OCI-LY7 (cell line): ENCODE results near the gene ZNF124. TPM values are rescaled to one million over a fixed set of nuclear protein-coding genes. Genes with fewer than 3 reads are reported as not detected.
"Not testable (repeated sequence)": the region's sequence is repeated elsewhere in the genome, so short reads cannot be mapped to it uniquely, and the experiment has no call there.

ENCODE experiments used
- BruUV-seq: library from RNA; stranded (reverse); fragments of 400-500 nt; replicated peaks from 2 replicates; lab custom pipeline; 2021; lab: Mats Ljungman, UMichigan
- CTCF ChIA-PET: fragments of 300-600 bp; sonication (Branson Sonifier 250); formaldehyde crosslinking; loops from one replicate; lab custom pipeline; 2022; ENCODE audit warnings: antibody characterized with exemption; ENCODE audit not compliant: unreplicated experiment; lab: Charles Lee
- POLR2A ChIA-PET: fragments of 300-600 bp; sonication (Branson Sonifier 250); formaldehyde crosslinking; loops from one replicate; lab custom pipeline; 2022; ENCODE audit warnings: antibody characterized with exemption; lab: Charles Lee
- DNase-seq: peaks from one replicate; pipeline ENCODE4 v3.0.0-alpha.2; 2015; ENCODE audit warnings: low spot score
- H2AFZ ChIP-seq: fragments of 200-600 bp; sonication (generic), shearing (Covaris generic); 2 replicates; pipeline ENCODE4 v1.6.1; 2014; ENCODE audit warnings: mild to moderate bottlenecking, antibody characterized with exemption, low read length, moderate library complexity
- H3K27ac ChIP-seq: fragments of 200-600 bp; sonication (generic); 2 replicates; pipeline ENCODE4 v1.5.1; 2014; ENCODE audit warnings: mixed run types, low read depth, mild to moderate bottlenecking, moderate library complexity, low read length, inconsistent platforms; ENCODE audit not compliant: poor library complexity, severe bottlenecking
- H3K36me3 ChIP-seq: fragments of 200-600 bp; sonication (generic); 2 replicates; pipeline ENCODE4 v1.6.1; 2014; ENCODE audit warnings: mild to moderate bottlenecking, antibody characterized with exemption, low read length, moderate library complexity, mixed read lengths; ENCODE audit not compliant: insufficient read depth
- H3K4me1 ChIP-seq: fragments of 200-600 bp; sonication (generic); 2 replicates; pipeline ENCODE4 v1.5.1; 2014; ENCODE audit warnings: mild to moderate bottlenecking, low read length; ENCODE audit not compliant: insufficient read depth, poor library complexity, severe bottlenecking
- H3K4me2 ChIP-seq: fragments of 200-600 bp; sonication (generic); 2 replicates; pipeline ENCODE4 v1.6.1; 2014; ENCODE audit warnings: mild to moderate bottlenecking, low read length
- H3K4me3 ChIP-seq: fragments of 200-600 bp; sonication (generic); 2 replicates; pipeline ENCODE4 v1.5.1; 2014; ENCODE audit warnings: mild to moderate bottlenecking, low read depth, low read length; ENCODE audit not compliant: poor library complexity, severe bottlenecking
- H3K79me2 ChIP-seq: fragments of 200-600 bp; sonication (generic); 2 replicates; pipeline ENCODE4 v1.6.1; 2016; ENCODE audit warnings: low read depth, mild to moderate bottlenecking, low read length, moderate library complexity, mixed read lengths; ENCODE audit not compliant: insufficient read depth
- H3K9me2 ChIP-seq: fragments of 200-600 bp; sonication (generic); 2 replicates; pipeline ENCODE4 v1.6.1; 2016; ENCODE audit warnings: mild to moderate bottlenecking, low read length, mixed read lengths; ENCODE audit not compliant: insufficient read depth
- H3K9me3 ChIP-seq: fragments of 200-600 bp; sonication (generic); 2 replicates; pipeline ENCODE4 v1.6.1; 2014; ENCODE audit warnings: mild to moderate bottlenecking, mixed run types, low read length, mixed read lengths
- H4K20me1 ChIP-seq: fragments of 200-600 bp; sonication (generic); 2 replicates; pipeline ENCODE4 v1.6.1; 2014; ENCODE audit warnings: mild to moderate bottlenecking, antibody characterized with exemption, low read length, moderate library complexity, mixed read lengths; ENCODE audit not compliant: insufficient read depth
- EZH2phosphoT487 ChIP-seq: fragments of 200-600 bp; sonication (generic); IDR thresholded peaks from 2 replicates; pipeline ENCODE4 v1.6.1; 2018; ENCODE audit warnings: low read depth, borderline replicate concordance, mild to moderate bottlenecking, mixed run types, antibody characterized with exemption, low read length, moderate library complexity, mixed read lengths
- intact Hi-C: fragments of 100-400 bp; cut with micrococcal nuclease; formaldehyde crosslinking; loops from one replicate; pipeline ENCODE4 v1.10.0; 2022; ENCODE audit not compliant: unreplicated experiment
- total RNA-seq, 2 experiments: library from RNA; depleted of rRNA in 1 of 2; stranded (reverse); fragments of >200 nt in 1 of 2; shearing (Covaris generic) in 1 of 2; gene quantifications; 2 replicates each; pipeline ENCODE4 v1.2.3, GENCODE V29; 2014 to 2022
- TF ChIP-seq, protein P1 (sequence below): fragments of 200-600 bp; sonication (generic); conservative IDR thresholded peaks from 2 replicates; pipeline ENCODE4 v1.5.1; 2014; ENCODE audit warnings: mild to moderate bottlenecking, antibody characterized with exemption, low read length, moderate library complexity, mixed read lengths

Gene ZNF124
- total RNA-seq, 2 experiments from 2014 or later: 29.0 to 33.3 TPM

DNA sequence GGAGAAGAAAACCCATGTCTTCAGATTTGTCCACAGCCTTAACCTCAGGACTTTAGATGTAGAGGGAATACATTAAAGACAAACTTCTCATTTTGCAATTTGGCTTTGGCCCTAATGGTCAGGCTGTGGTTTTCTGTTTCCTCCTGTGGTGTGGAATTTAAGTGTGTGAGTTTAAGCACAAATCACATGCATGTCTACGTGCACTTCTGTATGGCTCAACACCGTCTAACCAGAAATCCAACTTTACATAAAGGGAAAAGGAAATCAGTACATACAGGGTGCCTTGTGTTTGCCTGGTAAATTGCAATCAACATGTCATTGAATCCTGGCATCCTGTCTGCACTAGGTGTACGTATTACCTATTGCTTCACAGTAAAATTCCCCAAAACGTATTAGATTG, 1.2 kb upstream of the ZNF124 start:
- no peak for TF ChIP-seq EZH2phosphoT487
- TF ChIP-seq, protein P1, sequence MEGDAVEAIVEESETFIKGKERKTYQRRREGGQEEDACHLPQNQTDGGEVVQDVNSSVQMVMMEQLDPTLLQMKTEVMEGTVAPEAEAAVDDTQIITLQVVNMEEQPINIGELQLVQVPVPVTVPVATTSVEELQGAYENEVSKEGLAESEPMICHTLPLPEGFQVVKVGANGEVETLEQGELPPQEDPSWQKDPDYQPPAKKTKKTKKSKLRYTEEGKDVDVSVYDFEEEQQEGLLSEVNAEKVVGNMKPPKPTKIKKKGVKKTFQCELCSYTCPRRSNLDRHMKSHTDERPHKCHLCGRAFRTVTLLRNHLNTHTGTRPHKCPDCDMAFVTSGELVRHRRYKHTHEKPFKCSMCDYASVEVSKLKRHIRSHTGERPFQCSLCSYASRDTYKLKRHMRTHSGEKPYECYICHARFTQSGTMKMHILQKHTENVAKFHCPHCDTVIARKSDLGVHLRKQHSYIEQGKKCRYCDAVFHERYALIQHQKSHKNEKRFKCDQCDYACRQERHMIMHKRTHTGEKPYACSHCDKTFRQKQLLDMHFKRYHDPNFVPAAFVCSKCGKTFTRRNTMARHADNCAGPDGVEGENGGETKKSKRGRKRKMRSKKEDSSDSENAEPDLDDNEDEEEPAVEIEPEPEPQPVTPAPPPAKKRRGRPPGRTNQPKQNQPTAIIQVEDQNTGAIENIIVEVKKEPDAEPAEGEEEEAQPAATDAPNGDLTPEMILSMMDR: no peak
- H2AFZ ChIP-seq: no peak overlapping the region
- DNase-seq: no peak

DNA sequence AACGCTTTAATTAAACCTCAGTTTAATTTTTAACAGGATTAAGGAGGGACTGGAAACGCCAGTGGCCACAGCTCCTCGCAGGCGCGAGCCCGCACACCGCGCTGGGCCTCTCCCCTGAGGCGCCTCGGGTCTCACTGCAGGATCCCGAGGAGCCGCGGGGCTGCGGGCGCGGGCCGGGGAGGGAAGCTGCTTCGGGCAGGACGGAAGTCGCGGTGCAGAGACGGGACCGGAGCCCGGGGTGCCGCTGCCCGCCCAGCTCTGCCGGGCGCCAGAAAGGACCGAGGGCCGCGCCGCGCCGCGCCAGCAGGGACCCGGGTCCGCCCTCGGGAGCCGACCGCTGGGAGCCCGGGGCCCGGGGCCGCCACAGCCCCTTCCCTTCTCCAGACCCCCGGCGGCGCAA, 377 bp downstream of the ZNF124 start:
- CTCF ChIA-PET, H3K9me2 ChIP-seq, H2AFZ ChIP-seq, POLR2A ChIA-PET, DNase-seq, H3K4me1 ChIP-seq, H4K20me1 ChIP-seq, H3K4me2 ChIP-seq, BruUV-seq, H3K27ac ChIP-seq, intact Hi-C loops, H3K4me3 ChIP-seq: not testable (repeated sequence)
- Histone ChIP-seq H3K79me2 (peaks cover 35% of the 10 kb centered on the region), H3K36me3 (peaks cover 28% of the 10 kb centered on the region), H3K9me3 (peaks cover 19% of the 10 kb centered on the region; the same call in 1 of the 2 replicates)

More for the DNA sequence above, 1.2 kb upstream of the ZNF124 start:
- Histone ChIP-seq H3K79me2 (peaks cover 20% of the 10 kb centered on the region), H3K4me2 (no peak overlapping the region), H3K4me1 (peaks cover 5% of the 10 kb centered on the region), H3K9me3 (0 out of 2 replicates have a peak, but pooled peaks cover 6% of the 10 kb centered on the region), H3K4me3 (no peak overlapping the region), H4K20me1 (no peaks in the 10 kb centered on the region), H3K9me2 (no peaks in the 10 kb centered on the region), H3K36me3 (peaks cover 12% of the 10 kb centered on the region), H3K27ac (no peak overlapping the region)
- intact Hi-C loops: no loop called here
- POLR2A ChIA-PET: interaction anchor here (0.8 to 0.9 kb wide), 2 partner anchors 10 to 20 kb away, joined by 3 read pairs; no protein-coding TSS in a partner anchor
- CTCF ChIA-PET: no interaction called here
- BruUV-seq: no TSS peak

- H3K9me3 ChIP-seq: peaks cover 73% of the 10 kb centered on the region
- ChIA-PET CTCF (no interaction called here), POLR2A (interaction anchor here (0.6 to 0.7 kb wide), 2 partner anchors 152 to 158 kb away, joined by 3 to 4 read pairs; no protein-coding TSS in a partner anchor)
- TF ChIP-seq, protein P1: no peak
- no peak for TF ChIP-seq EZH2phosphoT487
- no peak overlapping the region for H2AFZ ChIP-seq
- H3K79me2 ChIP-seq: peaks cover 93% of the 10 kb centered on the region
- intact Hi-C loops: no loop called here
- H3K4me1 ChIP-seq: no peaks in the 10 kb centered on the region
- no peaks in the 10 kb centered on the region for H3K9me2 ChIP-seq
- peaks cover 72% of the 10 kb centered on the region for H3K36me3 ChIP-seq
- no peaks in the 10 kb centered on the region for H4K20me1 ChIP-seq
- BruUV-seq: no TSS peak
- H3K4me3 ChIP-seq: no peak overlapping the region
- H3K4me2 ChIP-seq: no peak overlapping the region
- no peak for DNase-seq
- H3K27ac ChIP-seq: no peak overlapping the region
These were observed 6.1 kb downstream of the ZNF124 start for GRCh38 chr1:247165674-247166073.
